Testis (tissue), 3 donors: ENCODE results near the gene LAMP5. TPM values are rescaled to one million over a fixed set of nuclear protein-coding genes. Genes with fewer than 3 reads are reported as not detected.

Source experiments
- DNase-seq: peaks from one replicate; pipeline ENCODE4 v3.0.0-alpha.2; 2019
- H3K27ac ChIP-seq, 2 donors: fragments of 200-600 bp; sonication (generic); one replicate each; pipeline ENCODE4 v1.5.1; 2019
- H3K27me3 ChIP-seq: fragments of 200-600 bp; sonication (generic); one replicate; pipeline ENCODE4 v1.5.1; 2019
- H3K36me3 ChIP-seq: fragments of 200-600 bp; sonication (generic); one replicate; pipeline ENCODE4 v1.5.1; 2017; ENCODE audit warnings: low read depth; ENCODE audit errors: missing control alignments
- H3K4me1 ChIP-seq: fragments of 200-600 bp; sonication (generic); one replicate; pipeline ENCODE4 v1.5.1; 2019
- H3K4me3 ChIP-seq, 2 donors: fragments of 200-600 bp; sonication (generic); one replicate each; pipeline ENCODE4 v1.5.1; 2017 to 2019
- H3K9me3 ChIP-seq: fragments of 200-600 bp; sonication (generic); one replicate; pipeline ENCODE4 v1.5.1; 2017
- POLR2A ChIP-seq: fragments of 450-650 bp; IDR thresholded peaks from one replicate; pipeline ENCODE4 v1.6.1; 2017; ENCODE audit warnings: antibody characterized with exemption, mild to moderate bottlenecking, moderate library complexity
- WGBS, 2 donors: methylation state at CpG; one replicate each; pipeline ENCODE4 v1.1.5; 2018; 5-methylcytosine and 5-hydroxymethylcytosine counted together
- intact Hi-C: fragments of 100-400 bp; cut with DNase I; formaldehyde crosslinking; loops from one replicate; pipeline ENCODE4 v1.15.1; 2023; ENCODE audit warnings: low total_unique reads
- polyA plus RNA-seq: library from polyadenylated mRNA; stranded (reverse); fragments of 350-450 nt; fragmentation: Illumina TruSeq; extraction: RNeasy Lipid Tissue Mini Kit (QIAGEN cat#74804); gene quantifications from one replicate; pipeline ENCODE4 v1.2.3, GENCODE V29; 2014; ENCODE audit warnings: low read depth, low replicate concordance; ENCODE audit not compliant: insufficient read depth
- total RNA-seq, 2 donors: library from RNA; depleted of rRNA; stranded (reverse); fragments of >200 nt; gene quantifications; one replicate each; pipeline ENCODE4 v1.2.3, GENCODE V29; 2016
- TF ChIP-seq, protein P1 (sequence below), 3 experiments: fragments of 450-650 bp in 2 of 3; fragments of 200-600 bp in 1 of 3; sonication (generic) in 1 of 3; IDR thresholded peaks; one replicate each; pipeline ENCODE4 v1.5.1; 2016 to 2019; ENCODE audit warnings: antibody characterized with exemption in 3 of 3, mild to moderate bottlenecking in 2 of 3, moderate library complexity in 1 of 3

The LAMP5 gene
- total and polyA plus RNA-seq, 3 donors from 2014 or later, result 0.62 to 1.7 (median 0.71) TPM

DNA sequence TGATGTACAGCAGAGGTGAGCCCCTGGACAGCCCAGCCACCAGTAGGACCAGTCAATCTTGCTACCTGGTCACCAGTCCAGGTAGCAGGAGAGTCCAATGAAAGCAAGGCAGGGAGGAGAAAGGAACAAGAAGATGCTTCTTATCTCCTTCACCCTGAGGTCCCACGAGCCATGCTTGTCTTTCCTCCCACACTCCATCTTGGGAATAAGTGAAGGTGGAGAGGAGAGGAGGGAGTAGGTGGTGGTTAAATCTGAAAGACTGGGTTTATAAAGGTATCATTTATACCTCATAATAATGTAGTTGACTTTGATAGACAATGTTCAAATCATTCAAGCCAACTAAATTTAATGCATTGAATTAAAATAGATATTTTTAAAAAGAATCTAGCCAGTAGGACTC lies 35.9 kb downstream of the LAMP5 start:
- Histone ChIP-seq H3K9me3 (no peaks in the 10 kb centered on the region), H3K4me3 (no peak overlapping the region), H3K27me3 (no peaks in the 10 kb centered on the region), H3K36me3 (no peaks in the 10 kb centered on the region), H3K4me1 (no peaks in the 10 kb centered on the region), H3K27ac (no peak overlapping the region)
- DNase-seq, result no peak
- WGBS, 2 donors, result 67 to 79% methylated on average over 1 of the region's 1 CpG
- TF ChIP-seq, protein P1, sequence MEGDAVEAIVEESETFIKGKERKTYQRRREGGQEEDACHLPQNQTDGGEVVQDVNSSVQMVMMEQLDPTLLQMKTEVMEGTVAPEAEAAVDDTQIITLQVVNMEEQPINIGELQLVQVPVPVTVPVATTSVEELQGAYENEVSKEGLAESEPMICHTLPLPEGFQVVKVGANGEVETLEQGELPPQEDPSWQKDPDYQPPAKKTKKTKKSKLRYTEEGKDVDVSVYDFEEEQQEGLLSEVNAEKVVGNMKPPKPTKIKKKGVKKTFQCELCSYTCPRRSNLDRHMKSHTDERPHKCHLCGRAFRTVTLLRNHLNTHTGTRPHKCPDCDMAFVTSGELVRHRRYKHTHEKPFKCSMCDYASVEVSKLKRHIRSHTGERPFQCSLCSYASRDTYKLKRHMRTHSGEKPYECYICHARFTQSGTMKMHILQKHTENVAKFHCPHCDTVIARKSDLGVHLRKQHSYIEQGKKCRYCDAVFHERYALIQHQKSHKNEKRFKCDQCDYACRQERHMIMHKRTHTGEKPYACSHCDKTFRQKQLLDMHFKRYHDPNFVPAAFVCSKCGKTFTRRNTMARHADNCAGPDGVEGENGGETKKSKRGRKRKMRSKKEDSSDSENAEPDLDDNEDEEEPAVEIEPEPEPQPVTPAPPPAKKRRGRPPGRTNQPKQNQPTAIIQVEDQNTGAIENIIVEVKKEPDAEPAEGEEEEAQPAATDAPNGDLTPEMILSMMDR (IDR thresholded peaks at IDR 0.05), result no peak
- no peak for TF ChIP-seq POLR2A
- intact Hi-C loops, result no loop called here

DNA sequence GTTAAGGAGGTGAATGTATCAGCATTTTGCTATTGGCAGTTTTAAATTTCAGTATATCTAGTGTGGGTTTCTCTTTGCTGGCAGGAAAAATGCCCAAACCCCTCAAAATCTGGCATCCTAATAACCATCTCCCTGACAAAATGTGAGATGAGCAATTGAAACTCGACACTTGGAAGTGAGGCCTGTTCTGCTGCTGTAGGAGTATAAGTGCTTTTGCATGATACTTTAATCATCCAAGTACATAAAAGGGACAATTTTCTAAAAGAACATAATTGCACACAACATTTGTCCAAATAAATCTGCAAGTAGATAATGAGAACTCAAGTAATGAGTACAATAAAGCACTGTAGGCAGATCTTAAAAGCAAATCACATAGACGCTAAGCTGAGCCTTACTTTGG lies 36.5 kb downstream of the LAMP5 start:
- no peaks in the 10 kb centered on the region for H3K9me3 ChIP-seq
- no peaks in the 10 kb centered on the region for H3K27me3 ChIP-seq
- 69% methylated on average over 2 of the region's 2 CpGs for WGBS, 2 donors
- H3K36me3 ChIP-seq, result no peaks in the 10 kb centered on the region
- no peak overlapping the region for H3K4me3 ChIP-seq
- no peaks in the 10 kb centered on the region for H3K4me1 ChIP-seq
- no peak for DNase-seq
- intact Hi-C loops, result no loop called here
- no peak overlapping the region for H3K27ac ChIP-seq
- TF ChIP-seq POLR2A, result no peak
- TF ChIP-seq, protein P1 (IDR thresholded peaks at IDR 0.05), result no peak

DNA sequence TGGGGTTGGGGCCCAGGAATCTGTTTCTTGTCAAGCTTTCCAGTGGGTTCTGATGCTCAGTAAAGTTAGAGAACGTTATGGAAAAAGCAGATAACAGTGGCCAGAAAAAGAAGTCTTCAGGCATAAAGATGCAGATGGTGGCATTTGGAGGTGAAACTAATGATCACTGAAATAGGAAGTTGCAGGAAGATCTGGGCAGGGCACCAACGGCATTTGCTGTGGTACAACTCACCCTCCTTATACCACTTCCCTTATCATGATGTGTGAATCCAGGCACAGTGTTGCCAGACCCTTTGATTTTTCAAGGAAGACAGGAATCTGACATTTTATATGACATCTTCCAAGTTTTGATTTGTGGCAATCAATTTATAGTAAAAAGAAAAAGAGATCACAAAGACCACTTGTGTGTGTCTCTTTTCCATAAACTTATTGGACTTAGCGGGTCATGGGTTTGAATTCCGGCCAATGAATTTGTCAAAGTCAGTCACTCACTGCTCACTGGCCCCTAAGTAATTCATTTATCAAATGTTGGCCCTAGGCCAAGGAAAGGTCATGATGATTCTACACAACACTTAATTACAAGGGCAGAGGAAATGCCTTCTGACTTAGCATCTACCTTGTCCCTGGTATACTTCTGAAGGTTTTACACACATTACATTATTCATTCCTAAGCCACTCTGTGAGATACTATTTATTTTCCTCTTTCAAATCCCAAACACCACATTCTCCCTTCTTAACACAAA lies 37.6 kb downstream of the LAMP5 start:
- TF ChIP-seq POLR2A, result no peak
- TF ChIP-seq, protein P1 (IDR thresholded peaks at IDR 0.05), result no peak
- H3K4me1 ChIP-seq, result no peaks in the 10 kb centered on the region
- no peak for DNase-seq
- no peaks in the 10 kb centered on the region for H3K36me3 ChIP-seq
- H3K9me3 ChIP-seq, result no peaks in the 10 kb centered on the region
- H3K4me3 ChIP-seq, result no peak overlapping the region
- no peaks in the 10 kb centered on the region for H3K27me3 ChIP-seq
- no peak overlapping the region for H3K27ac ChIP-seq
- intact Hi-C loops, result no loop called here
- WGBS, 2 donors, result 75 to 76% methylated on average over 4 of the region's 4 CpGs

DNA sequence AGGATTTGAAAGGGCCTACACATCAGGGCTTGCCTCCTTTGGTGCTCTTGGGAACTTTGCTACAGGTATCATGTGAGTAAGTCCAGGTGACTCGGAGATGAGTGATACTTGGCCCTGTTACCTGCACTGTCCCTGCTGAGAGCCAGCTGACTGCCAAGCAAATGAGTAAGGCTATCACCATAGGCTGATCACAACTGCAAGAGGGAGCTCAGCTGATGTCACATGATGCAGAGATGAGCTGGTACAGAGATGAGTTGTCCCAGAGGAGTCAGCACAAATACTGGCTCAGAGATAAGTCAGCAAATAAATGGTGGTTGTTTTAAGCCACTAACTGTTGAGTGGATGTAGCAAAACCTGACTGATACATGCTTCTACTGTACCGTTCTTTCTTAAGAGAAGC lies 41.4 kb downstream of the LAMP5 start:
- no peaks in the 10 kb centered on the region for H3K36me3 ChIP-seq
- no peak for DNase-seq
- no peak overlapping the region for H3K27ac ChIP-seq
- H3K4me3 ChIP-seq, result no peak overlapping the region
- 84 to 90% methylated on average over 2 of the region's 2 CpGs for WGBS, 2 donors
- H3K9me3 ChIP-seq, result no peaks in the 10 kb centered on the region
- H3K27me3 ChIP-seq, result no peaks in the 10 kb centered on the region
- intact Hi-C loops, result no loop called here
- no peaks in the 10 kb centered on the region for H3K4me1 ChIP-seq
- no peak for TF ChIP-seq POLR2A
- TF ChIP-seq, protein P1 (IDR thresholded peaks at IDR 0.05), result no peak

DNA sequence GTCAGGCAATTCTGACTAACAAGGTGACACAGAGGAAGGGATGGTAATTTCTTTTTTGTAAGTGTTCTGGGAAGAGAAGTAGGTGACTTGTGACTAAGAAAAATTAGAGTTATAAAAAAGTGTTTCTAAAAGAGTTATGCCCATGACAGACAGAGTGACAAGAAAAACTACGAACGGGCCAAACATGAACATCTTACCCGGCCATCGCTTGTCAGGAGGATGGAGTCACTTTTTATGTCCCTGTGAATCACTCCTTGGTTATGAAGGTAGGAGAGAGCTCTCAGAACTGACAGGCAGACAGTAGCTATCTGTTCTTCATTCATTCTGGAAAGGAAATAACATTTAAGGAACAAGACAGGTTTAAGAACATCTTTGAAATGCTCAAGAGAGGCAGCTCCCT lies 43.0 kb downstream of the LAMP5 start:
- Histone ChIP-seq H3K27ac (no peak overlapping the region), H3K9me3 (no peaks in the 10 kb centered on the region), H3K4me1 (no peaks in the 10 kb centered on the region), H3K27me3 (no peaks in the 10 kb centered on the region), H3K36me3 (no peaks in the 10 kb centered on the region), H3K4me3 (no peak overlapping the region)
- DNase-seq, result no peak
- no peak for TF ChIP-seq POLR2A
- TF ChIP-seq, protein P1 (IDR thresholded peaks at IDR 0.05), result no peak
- intact Hi-C loops, result no loop called here
- 91 to 92% methylated on average over 4 of the region's 4 CpGs for WGBS, 2 donors
